ENCODE data around the gene CCDC149.

CCDC149 gene

GRCh38 chr4:24889991-24890390 lies 22.9 kb downstream of the CCDC149 start:
- Histone ChIP-seq H3K9me3 (ENCODE audit: control insufficient read depth, low read length) (no peaks in the 10 kb centered on the region), H3K9ac (ENCODE audit: low read length) (no peak overlapping the region), H3K4me3 (ENCODE audit: low read length) (no peak overlapping the region), H3K36me3 (ENCODE audit: control insufficient read depth, insufficient read depth, low read length) (no peaks in the 10 kb centered on the region), H3K27me3 (ENCODE audit: control insufficient read depth, insufficient read depth, low read length) (no peaks in the 10 kb centered on the region), H3K4me1 (ENCODE audit: control insufficient read depth, insufficient read depth, low read length) (no peaks in the 10 kb centered on the region)

GRCh38 chr4:24888475-24889344 lies 24.1 kb downstream of the CCDC149 start:
- Histone ChIP-seq H3K4me1 (ENCODE audit: control insufficient read depth, insufficient read depth, low read length) (no peaks in the 10 kb centered on the region), H3K9ac (ENCODE audit: low read length) (no peak overlapping the region), H3K4me3 (ENCODE audit: low read length) (no peak overlapping the region), H3K36me3 (ENCODE audit: control insufficient read depth, insufficient read depth, low read length) (no peaks in the 10 kb centered on the region), H3K9me3 (ENCODE audit: control insufficient read depth, low read length) (no peaks in the 10 kb centered on the region), H3K27me3 (ENCODE audit: control insufficient read depth, insufficient read depth, low read length) (no peaks in the 10 kb centered on the region)

- Histone ChIP-seq H3K36me3 (ENCODE audit: control insufficient read depth, insufficient read depth, low read length) (no peaks in the 10 kb centered on the region), H3K4me1 (ENCODE audit: control insufficient read depth, insufficient read depth, low read length) (no peaks in the 10 kb centered on the region), H3K9me3 (ENCODE audit: control insufficient read depth, low read length) (no peaks in the 10 kb centered on the region), H3K9ac (ENCODE audit: low read length) (no peak overlapping the region), H3K4me3 (ENCODE audit: low read length) (no peak overlapping the region), H3K27me3 (ENCODE audit: control insufficient read depth, insufficient read depth, low read length) (no peaks in the 10 kb centered on the region)
These were observed 24.9 kb downstream of the CCDC149 start for GRCh38 chr4:24887881-24888430.

GRCh38 chr4:24886596-24886995 lies 26.2 kb downstream of the CCDC149 start:
- Histone ChIP-seq H3K36me3 (ENCODE audit: control insufficient read depth, insufficient read depth, low read length) (no peaks in the 10 kb centered on the region), H3K4me1 (ENCODE audit: control insufficient read depth, insufficient read depth, low read length) (no peaks in the 10 kb centered on the region), H3K9ac (ENCODE audit: low read length) (no peak overlapping the region), H3K4me3 (ENCODE audit: low read length) (no peak overlapping the region), H3K27me3 (ENCODE audit: control insufficient read depth, insufficient read depth, low read length) (no peaks in the 10 kb centered on the region), H3K9me3 (ENCODE audit: control insufficient read depth, low read length) (no peaks in the 10 kb centered on the region)

GRCh38 chr4:24885342-24885741 lies 27.5 kb downstream of the CCDC149 start:
- Histone ChIP-seq H3K27me3 (ENCODE audit: control insufficient read depth, insufficient read depth, low read length) (no peaks in the 10 kb centered on the region), H3K4me3 (ENCODE audit: low read length) (no peak overlapping the region), H3K4me1 (ENCODE audit: control insufficient read depth, insufficient read depth, low read length) (no peaks in the 10 kb centered on the region), H3K9me3 (ENCODE audit: control insufficient read depth, low read length) (no peaks in the 10 kb centered on the region), H3K9ac (ENCODE audit: low read length) (no peak overlapping the region), H3K36me3 (ENCODE audit: control insufficient read depth, insufficient read depth, low read length) (no peaks in the 10 kb centered on the region)

- Histone ChIP-seq H3K4me1 (ENCODE audit: control insufficient read depth, insufficient read depth, low read length) (no peaks in the 10 kb centered on the region), H3K9ac (ENCODE audit: low read length) (no peak overlapping the region), H3K9me3 (ENCODE audit: control insufficient read depth, low read length) (no peaks in the 10 kb centered on the region), H3K4me3 (ENCODE audit: low read length) (no peak overlapping the region), H3K27me3 (ENCODE audit: control insufficient read depth, insufficient read depth, low read length) (no peaks in the 10 kb centered on the region), H3K36me3 (ENCODE audit: control insufficient read depth, insufficient read depth, low read length) (no peaks in the 10 kb centered on the region)
These were observed 27.9 kb downstream of the CCDC149 start for GRCh38 chr4:24884902-24885301.

GRCh38 chr4:24881508-24882196 lies 31.2 kb downstream of the CCDC149 start:
- no peak overlapping the region for H3K9ac ChIP-seq (ENCODE audit: low read length)
- no peaks in the 10 kb centered on the region for H3K36me3 ChIP-seq (ENCODE audit: control insufficient read depth, insufficient read depth, low read length)
- no peaks in the 10 kb centered on the region for H3K27me3 ChIP-seq (ENCODE audit: control insufficient read depth, insufficient read depth, low read length)
- no peak overlapping the region for H3K4me3 ChIP-seq (ENCODE audit: low read length)
- no peaks in the 10 kb centered on the region for H3K9me3 ChIP-seq (ENCODE audit: control insufficient read depth, low read length)
- H3K4me1 ChIP-seq (ENCODE audit: control insufficient read depth, insufficient read depth, low read length), result no peaks in the 10 kb centered on the region

GRCh38 chr4:24880186-24880585 lies 32.7 kb downstream of the CCDC149 start:
- H3K9ac ChIP-seq (ENCODE audit: low read length), result no peak overlapping the region
- no peaks in the 10 kb centered on the region for H3K9me3 ChIP-seq (ENCODE audit: control insufficient read depth, low read length)
- no peaks in the 10 kb centered on the region for H3K4me1 ChIP-seq (ENCODE audit: control insufficient read depth, insufficient read depth, low read length)
- no peaks in the 10 kb centered on the region for H3K36me3 ChIP-seq (ENCODE audit: control insufficient read depth, insufficient read depth, low read length)
- no peak overlapping the region for H3K4me3 ChIP-seq (ENCODE audit: low read length)
- no peaks in the 10 kb centered on the region for H3K27me3 ChIP-seq (ENCODE audit: control insufficient read depth, insufficient read depth, low read length)

GRCh38 chr4:24878636-24879016 lies 34.2 kb downstream of the CCDC149 start:
- H3K4me1 ChIP-seq (ENCODE audit: control insufficient read depth, insufficient read depth, low read length), result no peaks in the 10 kb centered on the region
- H3K9me3 ChIP-seq (ENCODE audit: control insufficient read depth, low read length), result no peaks in the 10 kb centered on the region
- H3K27me3 ChIP-seq (ENCODE audit: control insufficient read depth, insufficient read depth, low read length), result no peaks in the 10 kb centered on the region
- H3K4me3 ChIP-seq (ENCODE audit: low read length), result no peak overlapping the region
- H3K36me3 ChIP-seq (ENCODE audit: control insufficient read depth, insufficient read depth, low read length), result no peaks in the 10 kb centered on the region
- H3K9ac ChIP-seq (ENCODE audit: low read length), result no peak overlapping the region

GRCh38 chr4:24877868-24878635 lies 34.8 kb downstream of the CCDC149 start:
- no peaks in the 10 kb centered on the region for H3K9me3 ChIP-seq (ENCODE audit: control insufficient read depth, low read length)
- no peaks in the 10 kb centered on the region for H3K27me3 ChIP-seq (ENCODE audit: control insufficient read depth, insufficient read depth, low read length)
- H3K9ac ChIP-seq (ENCODE audit: low read length), result no peak overlapping the region
- no peaks in the 10 kb centered on the region for H3K36me3 ChIP-seq (ENCODE audit: control insufficient read depth, insufficient read depth, low read length)
- no peak overlapping the region for H3K4me3 ChIP-seq (ENCODE audit: low read length)
- no peaks in the 10 kb centered on the region for H3K4me1 ChIP-seq (ENCODE audit: control insufficient read depth, insufficient read depth, low read length)

- no peaks in the 10 kb centered on the region for H3K4me1 ChIP-seq (ENCODE audit: control insufficient read depth, insufficient read depth, low read length)
- H3K9ac ChIP-seq (ENCODE audit: low read length), result no peak overlapping the region
- H3K27me3 ChIP-seq (ENCODE audit: control insufficient read depth, insufficient read depth, low read length), result no peaks in the 10 kb centered on the region
- no peaks in the 10 kb centered on the region for H3K36me3 ChIP-seq (ENCODE audit: control insufficient read depth, insufficient read depth, low read length)
- H3K4me3 ChIP-seq (ENCODE audit: low read length), result no peak overlapping the region
- H3K9me3 ChIP-seq (ENCODE audit: control insufficient read depth, low read length), result no peaks in the 10 kb centered on the region
These were observed 36.4 kb downstream of the CCDC149 start for GRCh38 chr4:24876431-24876830.

- H3K9ac ChIP-seq (ENCODE audit: low read length), result no peak overlapping the region
- H3K27me3 ChIP-seq (ENCODE audit: control insufficient read depth, insufficient read depth, low read length), result no peaks in the 10 kb centered on the region
- no peak overlapping the region for H3K4me3 ChIP-seq (ENCODE audit: low read length)
- H3K9me3 ChIP-seq (ENCODE audit: control insufficient read depth, low read length), result no peaks in the 10 kb centered on the region
- no peaks in the 10 kb centered on the region for H3K4me1 ChIP-seq (ENCODE audit: control insufficient read depth, insufficient read depth, low read length)
- no peaks in the 10 kb centered on the region for H3K36me3 ChIP-seq (ENCODE audit: control insufficient read depth, insufficient read depth, low read length)
These were observed 40.1 kb downstream of the CCDC149 start for GRCh38 chr4:24872720-24873119.

Measured in mucosa of stomach (tissue), 1 donor.